HG03045 (cell line): ENCODE measurements around the gene SOX12.

Source experiments
- ATAC-seq: cut with Tn5 transposase; IDR thresholded peaks from one replicate; pipeline ENCODE4 v1.9.1; 2021; ENCODE audit warnings: mild to moderate bottlenecking, moderate library complexity; ENCODE audit not compliant: unreplicated experiment

Gene SOX12

DNA sequence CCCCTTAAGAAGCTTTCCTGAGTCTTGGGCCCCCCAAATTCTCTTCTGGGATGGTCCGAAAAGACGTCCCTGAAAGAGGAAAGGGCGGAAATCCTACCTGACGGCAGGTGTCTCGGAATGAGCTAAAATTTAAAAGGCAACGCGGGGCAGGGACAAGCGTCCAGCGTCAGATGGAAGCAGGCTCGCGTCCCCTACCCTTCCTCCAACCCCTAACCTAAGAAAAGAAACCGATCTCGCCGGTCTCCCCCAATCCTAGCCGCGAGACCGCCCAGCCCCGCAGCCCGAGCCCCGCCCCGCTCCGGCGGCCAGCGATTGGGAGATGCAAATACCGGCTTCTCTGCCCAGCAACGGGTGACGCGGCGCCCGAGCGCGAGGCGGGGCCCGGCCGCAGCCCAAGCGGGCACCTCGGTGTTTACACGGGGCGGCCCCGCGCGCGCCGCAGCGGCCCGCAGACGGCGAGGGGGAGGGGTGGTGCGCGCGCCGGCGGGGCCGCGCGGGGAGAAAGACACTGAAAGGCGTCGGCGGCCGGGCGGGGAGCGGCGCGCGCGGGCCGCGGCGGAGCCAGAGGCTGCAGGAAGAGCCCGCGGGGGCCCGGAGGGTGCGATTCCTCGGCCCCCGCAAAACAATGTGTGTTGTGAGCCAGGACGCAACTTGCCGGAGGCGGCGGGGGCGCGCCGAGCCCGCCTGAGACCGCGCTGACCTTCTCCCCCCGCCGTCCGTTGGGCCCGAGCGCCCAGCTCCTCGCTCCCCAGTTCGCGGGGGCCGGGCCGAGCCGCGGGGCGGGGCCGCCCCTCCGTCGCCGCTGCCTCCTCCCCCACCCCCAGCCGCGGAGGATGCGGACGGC is at the start of gene SOX12:
TSS of gene SOX12 (plus strand) at position 508 of the 844 bp plus-strand sequence. CDS start 373 bp downstream, outside the sequence.
- ATAC-seq, result peak; percentile 79

DNA sequence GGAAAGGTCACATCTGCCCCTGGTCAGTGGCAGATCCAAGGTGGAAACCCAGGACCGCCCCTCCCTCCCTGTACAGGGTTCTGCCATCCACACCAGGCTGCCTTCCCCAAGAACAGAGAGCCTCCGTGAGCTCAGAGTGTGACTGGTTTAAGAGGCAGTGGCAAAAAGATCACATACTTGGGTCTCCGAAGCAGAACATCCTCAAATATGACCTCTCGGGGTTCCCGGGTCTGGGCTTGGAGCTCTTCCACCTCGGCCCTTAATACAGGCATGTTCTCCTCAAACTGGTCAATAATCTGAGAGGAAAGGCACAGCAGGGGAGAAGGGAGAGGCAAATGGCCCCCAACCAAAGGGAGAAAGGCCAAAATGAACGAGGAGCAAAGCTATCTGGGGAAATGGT is 49.6 kb upstream of the SOX12 start:
- ATAC-seq, result no peak

DNA sequence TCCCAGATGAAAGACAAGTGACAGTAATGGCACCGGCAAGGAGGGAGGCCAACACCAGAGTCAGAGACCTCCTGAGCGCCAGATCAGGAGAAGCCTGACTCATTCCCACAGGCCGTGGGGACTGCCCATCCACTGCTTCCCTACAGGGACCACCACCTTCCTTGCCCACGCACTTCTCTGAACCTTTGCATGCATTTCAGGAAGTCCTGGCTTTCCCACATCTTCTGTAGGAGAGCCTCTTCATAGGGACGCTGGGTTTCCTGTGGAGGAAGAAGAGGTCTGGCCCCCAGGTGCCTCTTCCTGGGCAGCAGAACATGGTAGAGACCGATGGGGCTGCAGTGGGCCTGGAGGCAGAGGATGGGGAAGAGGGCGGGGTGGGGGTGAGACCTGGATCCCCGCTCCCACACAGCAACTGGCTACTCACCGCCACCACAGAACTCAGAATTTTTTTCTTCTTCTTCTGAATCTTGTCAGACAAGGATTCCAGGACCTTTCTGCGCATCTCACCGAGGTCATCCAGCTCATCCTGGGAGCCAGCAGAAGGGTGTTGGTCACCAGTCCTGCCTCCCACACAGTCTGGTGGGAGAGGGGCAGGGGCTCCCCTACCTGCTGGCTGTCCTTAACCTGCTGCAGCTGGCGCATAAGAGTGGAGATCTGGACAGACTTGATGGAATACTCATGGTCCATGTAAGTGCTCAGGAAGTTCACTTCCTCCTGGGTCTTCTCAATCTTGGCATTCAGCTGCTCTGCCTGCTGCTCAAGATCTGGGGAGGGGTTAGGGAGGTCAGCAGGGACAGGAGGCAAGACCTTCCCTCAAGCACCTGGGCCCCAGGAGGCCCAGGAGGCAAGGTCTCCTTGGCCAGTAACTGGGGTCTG is 48.5 kb upstream of the SOX12 start:
- ATAC-seq, result no peak

DNA sequence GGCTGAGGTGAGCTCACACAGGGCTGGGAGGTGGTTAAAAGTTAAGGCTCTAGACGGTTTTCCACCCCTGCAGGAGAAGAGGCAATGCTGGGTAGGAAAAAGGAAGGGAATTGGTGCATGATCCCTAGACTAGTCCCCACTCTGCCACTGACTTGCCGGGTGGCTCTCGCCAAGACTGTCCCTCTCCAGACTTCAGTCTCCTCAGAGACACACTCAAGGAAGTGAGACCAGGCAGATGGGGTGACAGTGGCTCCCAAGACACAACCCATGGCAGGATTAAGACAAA is 47.9 kb upstream of the SOX12 start:
- no peak for ATAC-seq

DNA sequence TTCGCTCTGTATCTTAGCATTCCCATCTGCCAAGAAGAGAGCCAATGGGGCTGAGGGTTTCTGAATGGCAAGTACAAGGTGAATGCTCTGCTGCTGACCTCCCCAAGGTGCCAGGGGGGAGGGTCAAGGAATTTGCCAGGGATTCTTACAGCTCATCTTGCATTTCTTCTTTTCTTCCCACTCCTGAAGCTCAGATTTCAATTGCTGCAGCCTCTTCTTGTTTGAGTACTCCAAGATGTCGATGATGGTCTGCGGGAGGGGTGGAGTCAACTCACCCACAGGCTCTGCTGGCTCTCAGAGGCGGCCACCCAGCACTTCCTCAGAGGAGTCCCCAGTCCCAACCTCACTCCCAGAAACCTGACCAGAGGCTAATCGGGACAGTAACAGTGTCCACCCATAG is 47.2 kb upstream of the SOX12 start:
- no peak for ATAC-seq

DNA sequence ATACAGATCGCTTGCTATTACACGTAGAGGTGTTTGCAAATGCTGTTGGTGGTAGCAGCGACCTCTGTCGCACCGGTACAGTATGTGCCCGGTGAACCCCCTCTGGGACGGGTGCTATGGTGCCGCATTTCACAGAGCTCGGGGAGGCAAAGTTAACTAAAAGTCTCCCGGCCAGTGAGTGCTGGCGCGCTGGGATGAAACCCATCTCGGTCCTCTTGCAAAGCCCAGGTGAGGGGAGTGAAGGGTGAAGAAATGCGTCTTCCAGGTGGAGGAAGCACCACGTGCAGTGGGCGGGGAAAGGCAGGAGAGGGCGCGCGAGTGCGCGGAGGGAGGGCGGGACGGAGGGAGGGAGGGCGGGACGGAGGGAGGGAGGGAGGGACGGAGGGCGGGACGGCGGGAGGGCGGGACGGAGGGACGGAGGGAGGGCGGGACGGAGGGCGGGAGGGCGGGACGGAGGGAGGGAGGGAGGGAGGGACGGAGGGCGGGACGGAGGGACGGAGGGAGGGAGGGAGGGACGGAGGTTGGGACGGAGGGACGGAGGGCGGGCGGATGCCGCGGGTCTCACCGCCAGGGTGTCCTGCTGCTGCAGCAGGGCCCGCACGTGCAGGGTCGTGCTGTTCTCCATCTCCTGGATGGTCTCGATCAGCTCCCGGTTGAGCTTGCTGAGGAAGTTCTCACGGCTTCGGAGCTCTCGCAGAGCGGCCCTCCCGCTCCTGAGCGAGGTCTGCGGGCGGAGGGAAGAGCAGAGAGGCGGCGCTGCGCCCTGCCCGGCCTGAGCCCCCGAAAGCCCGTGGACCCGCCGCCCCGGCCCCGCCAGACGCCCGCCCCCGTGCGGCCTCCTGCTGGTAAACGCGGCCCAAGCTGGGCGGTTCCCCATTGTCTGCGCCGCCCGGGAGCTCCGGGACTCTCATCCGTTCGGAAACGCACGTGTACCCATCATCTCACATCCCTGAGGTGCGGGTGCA is 46.5 kb upstream of the SOX12 start:
- ATAC-seq, result no peak

DNA sequence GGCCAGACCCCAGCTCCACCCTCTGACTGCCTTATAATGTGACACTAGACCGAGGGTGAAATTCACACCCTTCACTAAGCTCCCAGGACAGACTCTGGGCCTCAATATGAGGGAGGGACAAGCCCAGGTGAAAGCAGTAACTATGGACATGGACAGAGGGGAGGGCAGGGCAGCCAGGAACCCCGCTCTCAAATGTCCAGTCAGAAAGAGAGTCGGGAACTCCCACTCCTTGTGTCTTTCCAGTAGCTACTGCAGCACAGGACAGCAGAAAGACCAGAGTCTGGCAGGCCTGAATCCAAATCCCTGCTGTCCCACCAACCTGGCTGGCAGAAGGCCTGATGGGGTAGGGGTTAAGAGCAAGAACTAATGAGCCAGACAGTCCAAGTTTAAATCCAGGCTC is 41.2 kb upstream of the SOX12 start:
- no peak for ATAC-seq

DNA sequence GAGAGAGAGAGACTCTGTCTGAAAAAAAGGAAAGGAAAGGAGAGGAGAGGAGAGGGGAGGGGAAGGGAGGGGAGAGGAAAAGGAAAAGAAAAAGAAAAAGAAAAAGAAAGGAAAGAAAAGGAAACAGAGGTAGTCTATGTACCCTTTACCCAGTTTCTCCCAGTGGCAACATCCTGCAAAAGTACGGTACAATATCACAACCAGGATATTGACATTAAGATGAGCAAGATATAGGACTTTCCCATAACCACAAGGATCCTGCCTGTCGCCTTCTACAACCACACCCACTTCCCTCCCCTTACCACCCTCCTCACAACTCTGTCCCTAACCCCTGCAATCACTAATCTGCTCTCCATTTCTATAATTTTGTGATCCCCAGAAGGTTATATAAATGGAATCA is 38.8 kb upstream of the SOX12 start:
- ATAC-seq, result no peak

DNA sequence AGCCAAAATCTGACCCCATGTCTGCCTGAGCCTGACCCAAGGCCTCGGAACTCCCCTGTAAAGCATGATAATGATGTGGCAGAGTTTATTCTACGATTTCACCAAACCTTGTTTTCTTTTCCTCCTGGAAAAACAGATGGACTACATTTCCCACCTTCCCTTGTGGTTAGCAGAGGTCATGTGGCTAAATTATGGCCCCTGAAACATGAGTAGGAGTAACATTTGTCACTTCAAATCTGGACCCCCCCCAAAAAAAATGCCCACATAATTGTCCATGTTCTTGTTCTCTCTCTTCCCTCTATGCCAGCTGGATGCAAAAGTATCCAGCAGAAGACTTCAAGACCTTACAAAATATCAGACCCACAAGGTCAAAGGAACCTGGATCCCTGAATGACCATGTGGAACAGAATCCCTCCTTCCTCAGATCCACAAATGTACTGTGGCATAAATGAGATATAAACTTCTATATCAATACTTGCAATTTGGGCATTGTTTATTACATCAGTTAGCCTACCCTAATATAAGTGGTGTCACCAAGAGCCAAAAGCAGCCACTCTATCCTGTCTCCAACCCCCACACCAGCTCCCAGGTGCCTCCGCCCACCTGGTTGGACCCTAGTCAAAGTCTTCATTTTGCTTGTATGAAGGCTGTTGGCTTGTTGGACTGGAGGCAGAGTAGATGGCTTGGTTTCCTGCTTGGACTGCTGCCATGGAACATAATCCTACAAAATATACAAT is 36.2 kb upstream of the SOX12 start:
- no peak for ATAC-seq

DNA sequence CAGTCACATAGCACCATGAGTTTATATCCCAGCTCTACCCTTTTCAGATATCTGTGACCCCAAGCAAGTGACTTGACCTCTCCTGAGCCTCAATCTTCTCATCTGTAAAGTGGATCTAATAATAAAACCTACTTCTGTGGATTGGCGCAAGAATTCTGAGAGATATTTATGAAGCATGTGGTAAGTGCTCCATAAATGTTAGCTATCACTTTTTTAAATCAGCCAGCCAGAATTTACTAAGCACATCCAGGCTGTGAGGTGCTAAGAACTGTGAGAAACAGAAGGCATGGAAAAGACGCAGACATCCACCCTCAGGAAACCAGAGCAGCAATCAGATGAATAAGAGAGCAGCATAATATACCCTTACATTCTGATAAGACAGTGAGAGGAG is 35.7 kb upstream of the SOX12 start:
- no peak for ATAC-seq

DNA sequence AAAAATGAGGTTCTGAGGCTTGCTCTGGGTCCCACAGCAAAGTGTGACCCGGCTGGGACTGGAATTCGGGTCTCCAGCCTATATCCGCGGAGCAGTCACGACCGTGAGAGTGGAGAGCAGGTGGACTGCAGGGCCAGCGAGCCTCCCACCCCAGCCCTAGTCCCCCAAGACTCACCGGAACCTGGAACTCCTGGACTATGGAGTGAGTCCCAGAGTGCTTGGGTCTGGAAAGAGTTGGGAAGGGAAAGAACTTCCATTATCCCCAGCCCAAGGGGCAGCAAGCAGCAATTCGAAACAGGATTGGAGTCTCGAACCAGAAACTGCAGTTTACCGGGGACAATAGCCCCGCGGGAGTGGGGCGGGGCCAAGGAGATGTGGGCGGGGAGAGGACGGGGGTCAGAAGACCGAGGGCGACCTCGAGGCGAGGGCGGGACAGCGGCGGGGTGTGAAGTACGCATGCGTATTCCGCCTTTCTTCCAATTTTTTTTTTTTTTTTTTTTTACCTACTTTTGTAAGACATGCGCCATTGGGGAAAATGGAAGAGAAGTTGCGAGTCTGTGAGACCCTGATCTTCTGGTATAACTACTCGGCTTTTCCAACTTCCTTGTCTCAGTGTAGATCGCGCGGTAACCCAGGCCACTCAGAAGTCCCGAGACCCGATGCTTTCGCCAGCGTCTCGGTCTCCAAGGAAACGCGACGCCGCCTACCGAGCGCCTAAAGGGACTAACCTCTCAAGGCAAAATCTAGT is 35.1 kb upstream of the SOX12 start, which contains the start of gene C20orf96:
TSS of gene C20orf96 (minus strand) at position 667 of the 748 bp plus-strand sequence. CDS start at position 527, 140 bp downstream.
- ATAC-seq, result peak; percentile 84

DNA sequence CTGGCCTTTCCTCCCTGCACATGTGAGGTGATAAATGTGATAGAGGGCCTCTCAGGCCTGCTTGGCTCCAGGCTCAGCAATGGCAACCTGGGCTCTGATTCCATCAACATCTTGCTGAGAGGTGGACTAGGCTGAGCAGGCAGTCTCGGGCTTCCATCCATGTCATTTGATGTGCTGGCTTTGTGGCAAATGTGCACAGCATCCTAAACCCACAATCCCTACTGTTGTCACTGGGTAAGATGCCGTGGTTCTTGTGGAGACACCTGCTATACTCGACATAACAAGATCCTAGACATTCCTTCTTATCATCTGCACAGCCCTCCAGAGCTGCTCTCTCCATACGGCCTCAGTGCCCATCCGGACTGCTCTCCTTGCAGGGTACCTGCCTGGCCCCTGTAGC is 30.8 kb upstream of the SOX12 start:
- no peak for ATAC-seq

DNA sequence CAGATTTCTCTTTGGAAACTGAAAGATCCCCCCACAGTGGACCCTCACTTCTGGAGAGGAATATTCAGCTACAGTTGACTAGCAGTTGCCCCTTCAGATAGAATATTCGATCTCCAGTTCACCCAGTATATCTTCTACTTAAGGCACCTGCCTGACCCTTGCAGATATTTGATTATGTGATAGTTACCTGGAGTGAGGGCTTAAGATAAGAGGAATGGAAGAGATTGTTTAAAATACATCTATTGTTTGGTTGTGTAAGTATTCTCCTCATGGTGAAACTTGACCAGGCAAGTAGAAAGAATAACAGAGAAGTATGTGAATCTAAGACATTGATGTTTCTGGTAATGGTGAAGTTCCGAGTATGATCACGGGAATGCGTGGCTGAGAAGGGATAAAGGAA is 29.5 kb upstream of the SOX12 start:
- ATAC-seq, result no peak

DNA sequence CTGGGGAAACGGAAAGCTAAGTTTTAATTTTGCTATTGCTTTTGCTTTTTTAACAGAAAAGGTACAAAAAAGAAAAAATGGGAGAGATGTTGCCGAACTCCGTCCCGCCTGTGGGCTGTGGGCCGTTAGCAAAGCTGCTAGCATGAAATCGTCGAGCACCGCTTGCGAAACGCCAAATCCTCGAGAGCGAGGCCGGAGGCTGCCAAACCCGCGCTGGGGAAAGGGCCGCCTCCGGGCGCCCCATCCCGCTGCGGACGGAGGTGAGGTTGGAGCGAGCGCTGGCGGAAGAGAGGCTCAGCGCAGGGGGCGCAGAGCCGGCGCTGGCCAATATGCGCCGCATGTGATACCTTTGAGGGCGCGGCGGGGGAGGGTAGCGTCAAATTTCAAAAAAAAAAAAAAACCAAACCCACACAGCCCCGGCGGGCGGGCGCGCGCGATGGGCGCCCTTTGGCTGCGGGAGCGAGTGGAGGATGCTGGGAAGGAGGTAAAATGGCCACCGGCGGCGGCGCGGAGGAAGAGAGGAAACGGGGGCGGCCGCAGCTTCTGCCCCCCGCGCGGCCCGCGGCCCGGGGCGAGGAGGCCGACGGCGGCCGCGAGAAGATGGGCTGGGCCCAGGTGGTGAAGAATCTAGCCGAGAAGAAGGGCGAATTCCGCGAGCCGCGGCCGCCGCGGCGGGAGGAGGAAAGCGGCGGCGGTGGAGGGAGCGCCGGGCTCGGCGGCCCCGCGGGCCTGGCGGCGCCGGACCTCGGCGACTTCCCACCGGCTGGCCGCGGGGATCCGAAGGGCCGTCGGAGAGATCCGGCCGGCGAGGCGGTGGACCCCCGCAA is 28.0 kb upstream of the SOX12 start, which contains the start of gene ZCCHC3:
TSS of gene ZCCHC3 (plus strand) at position 473 of the 827 bp plus-strand sequence. CDS start at position 490, 17 bp downstream.
- ATAC-seq, result peak; percentile 82

DNA sequence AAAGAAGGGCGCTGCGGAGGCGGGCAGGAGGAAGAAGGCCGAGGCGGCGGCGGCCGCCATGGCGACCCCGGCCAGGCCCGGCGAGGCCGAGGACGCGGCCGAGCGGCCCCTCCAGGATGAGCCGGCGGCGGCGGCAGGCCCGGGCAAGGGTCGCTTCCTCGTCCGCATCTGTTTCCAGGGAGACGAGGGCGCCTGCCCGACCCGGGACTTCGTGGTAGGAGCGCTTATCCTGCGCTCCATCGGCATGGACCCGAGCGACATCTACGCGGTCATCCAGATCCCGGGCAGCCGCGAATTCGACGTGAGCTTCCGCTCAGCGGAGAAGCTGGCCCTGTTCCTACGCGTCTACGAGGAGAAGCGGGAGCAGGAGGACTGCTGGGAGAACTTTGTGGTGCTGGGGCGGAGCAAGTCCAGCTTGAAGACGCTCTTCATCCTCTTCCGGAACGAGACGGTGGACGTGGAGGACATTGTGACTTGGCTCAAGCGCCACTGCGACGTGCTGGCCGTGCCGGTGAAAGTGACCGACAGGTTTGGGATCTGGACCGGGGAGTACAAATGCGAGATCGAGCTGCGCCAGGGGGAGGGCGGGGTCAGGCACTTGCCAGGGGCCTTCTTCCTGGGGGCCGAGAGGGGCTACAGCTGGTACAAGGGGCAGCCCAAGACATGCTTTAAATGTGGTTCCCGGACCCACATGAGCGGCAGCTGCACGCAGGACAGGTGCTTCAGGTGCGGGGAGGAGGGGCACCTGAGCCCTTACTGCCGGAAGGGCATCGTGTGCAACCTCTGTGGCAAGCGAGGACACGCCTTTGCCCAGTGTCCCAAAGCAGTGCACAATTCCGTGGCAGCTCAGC is 27.2 kb upstream of the SOX12 start:
- peak; percentile 19 for ATAC-seq

DNA sequence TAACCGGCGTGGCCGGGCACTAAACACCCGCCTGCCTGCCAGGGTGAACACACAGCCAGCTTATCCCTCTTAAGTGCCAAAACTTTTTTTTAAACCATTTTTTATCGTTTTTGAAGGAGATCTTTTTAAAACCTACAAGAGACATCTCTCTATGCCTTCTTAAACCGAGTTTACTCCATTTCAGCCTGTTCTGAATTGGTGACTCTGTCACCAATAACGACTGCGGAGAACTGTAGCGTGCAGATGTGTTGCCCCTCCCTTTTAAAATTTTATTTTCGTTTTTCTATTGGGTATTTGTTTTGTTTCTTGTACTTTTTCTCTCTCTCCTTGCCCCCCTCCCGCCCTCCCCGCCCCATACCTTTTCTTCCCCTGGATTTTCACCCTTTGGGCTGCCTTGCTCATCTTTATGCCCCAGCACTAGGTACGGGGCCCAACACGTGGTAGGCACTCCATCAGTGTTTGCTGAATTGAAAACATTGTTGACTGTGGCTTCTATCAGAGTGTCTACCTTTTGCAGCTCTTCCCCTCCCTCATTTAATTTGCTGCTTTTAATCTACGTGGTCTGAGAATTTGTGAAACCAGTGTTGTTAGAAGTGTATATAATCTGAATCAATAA is 26.5 kb upstream of the SOX12 start:
- no peak for ATAC-seq

DNA sequence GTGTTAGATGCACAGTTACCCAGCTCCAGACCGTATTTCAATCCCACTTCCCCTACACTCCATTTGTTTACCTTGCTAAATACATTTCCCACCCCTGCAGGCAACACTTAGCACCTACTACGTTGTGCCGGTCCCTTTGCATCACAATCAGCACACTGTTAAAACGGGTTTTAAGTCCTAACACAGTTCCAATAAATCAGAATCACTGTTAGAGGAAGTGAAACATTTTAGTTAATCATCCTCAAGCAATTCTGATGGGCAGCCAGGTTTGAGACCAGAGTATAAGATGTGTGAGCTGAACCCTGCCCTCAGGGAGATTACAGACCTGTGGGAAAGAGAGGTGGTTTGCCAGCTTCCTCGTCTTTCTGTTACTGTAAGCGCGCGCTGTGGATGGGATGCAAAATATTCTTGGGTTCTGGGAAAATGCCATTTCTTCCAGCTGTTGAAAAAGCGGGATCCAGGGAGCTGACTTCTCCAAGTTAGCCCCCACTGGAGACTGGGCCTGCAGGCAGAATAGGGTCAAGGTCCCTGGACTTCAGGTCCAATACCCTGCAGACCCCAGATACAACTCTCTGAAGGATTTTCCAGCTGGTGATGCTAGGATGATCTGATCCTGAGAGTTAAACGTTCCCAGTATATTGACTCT is 24.9 kb upstream of the SOX12 start:
- ATAC-seq, result no peak
